Germinal center (tissue), 1 donor: ENCODE results near the gene MAD1L1.

Source experiments
- DNase-seq: peaks from one replicate; pipeline ENCODE4 v3.0.0; 2012; ENCODE audit warnings: mixed read lengths, low spot score

The MAD1L1 gene

GRCh38 chr7:2218444-2218785 is 14.3 kb downstream of the MAD1L1 start:
- no peak for DNase-seq

GRCh38 chr7:2217716-2218443 is 14.9 kb downstream of the MAD1L1 start:
- no peak for DNase-seq

GRCh38 chr7:2217206-2217605 is 15.5 kb downstream of the MAD1L1 start:
- DNase-seq = no peak

GRCh38 chr7:2215851-2216250 is 16.9 kb downstream of the MAD1L1 start:
- DNase-seq = no peak

GRCh38 chr7:2214636-2215035 is 18.1 kb downstream of the MAD1L1 start:
- no peak for DNase-seq

- no peak for DNase-seq
Measured at GRCh38 chr7:2213551-2214215, 19.1 kb downstream of the MAD1L1 start.

DNA sequence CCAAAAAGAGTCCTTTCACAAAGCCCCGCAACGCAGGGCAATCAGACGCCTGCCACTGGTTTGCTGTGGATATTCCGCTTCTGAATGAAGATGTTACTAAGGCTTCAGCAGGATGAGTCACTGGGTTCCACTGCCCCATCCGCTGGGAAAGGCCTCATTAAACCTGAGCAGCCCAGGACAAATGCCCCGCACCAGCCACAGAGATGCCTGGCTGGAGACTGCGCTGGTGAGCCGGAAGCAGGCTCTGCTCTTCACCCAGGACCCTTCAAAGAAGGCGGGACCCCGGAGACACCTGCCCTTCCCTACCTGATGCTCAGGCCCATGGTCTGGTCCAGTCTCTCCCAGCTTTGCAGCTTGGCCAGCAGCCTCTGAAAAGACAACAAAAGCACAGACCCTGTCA is 19.8 kb downstream of the MAD1L1 start:
- no peak for DNase-seq

GRCh38 chr7:2211926-2212325 is 20.8 kb downstream of the MAD1L1 start:
- no peak for DNase-seq

DNA sequence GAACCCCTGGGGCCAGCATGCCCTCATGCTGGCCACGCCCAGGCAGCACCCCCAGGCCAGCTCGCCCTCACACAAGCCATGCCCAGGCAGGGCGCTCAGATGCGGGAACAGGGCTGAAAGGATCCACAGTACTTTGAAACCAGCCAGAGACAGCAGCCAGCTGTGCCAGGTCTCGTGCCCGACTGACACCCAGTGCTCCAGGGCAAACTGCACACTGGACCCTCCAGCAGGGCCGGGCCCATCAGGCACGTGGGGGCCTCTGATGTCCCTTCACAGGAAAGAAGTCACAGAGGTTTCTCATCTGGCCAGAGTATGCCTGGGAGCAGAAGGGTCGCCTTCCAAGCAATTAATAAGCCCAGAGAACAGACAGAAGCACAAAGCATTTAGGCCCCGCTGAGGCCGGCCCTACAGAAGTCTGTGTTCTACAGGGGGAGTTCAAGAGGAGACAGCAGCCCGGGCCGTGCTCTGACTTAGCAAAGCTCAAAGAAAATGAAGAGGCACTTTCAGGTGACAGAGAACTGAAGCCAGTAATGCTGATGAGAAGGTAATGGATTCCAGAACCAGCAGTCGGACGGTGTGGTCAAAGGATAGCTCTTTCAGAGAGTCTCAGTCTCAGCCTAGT is 21.4 kb downstream of the MAD1L1 start:
- DNase-seq = no peak

GRCh38 chr7:2210551-2211258 is 22.0 kb downstream of the MAD1L1 start:
- no peak for DNase-seq

GRCh38 chr7:2209961-2210323 is 22.8 kb downstream of the MAD1L1 start:
- DNase-seq = no peak

DNA sequence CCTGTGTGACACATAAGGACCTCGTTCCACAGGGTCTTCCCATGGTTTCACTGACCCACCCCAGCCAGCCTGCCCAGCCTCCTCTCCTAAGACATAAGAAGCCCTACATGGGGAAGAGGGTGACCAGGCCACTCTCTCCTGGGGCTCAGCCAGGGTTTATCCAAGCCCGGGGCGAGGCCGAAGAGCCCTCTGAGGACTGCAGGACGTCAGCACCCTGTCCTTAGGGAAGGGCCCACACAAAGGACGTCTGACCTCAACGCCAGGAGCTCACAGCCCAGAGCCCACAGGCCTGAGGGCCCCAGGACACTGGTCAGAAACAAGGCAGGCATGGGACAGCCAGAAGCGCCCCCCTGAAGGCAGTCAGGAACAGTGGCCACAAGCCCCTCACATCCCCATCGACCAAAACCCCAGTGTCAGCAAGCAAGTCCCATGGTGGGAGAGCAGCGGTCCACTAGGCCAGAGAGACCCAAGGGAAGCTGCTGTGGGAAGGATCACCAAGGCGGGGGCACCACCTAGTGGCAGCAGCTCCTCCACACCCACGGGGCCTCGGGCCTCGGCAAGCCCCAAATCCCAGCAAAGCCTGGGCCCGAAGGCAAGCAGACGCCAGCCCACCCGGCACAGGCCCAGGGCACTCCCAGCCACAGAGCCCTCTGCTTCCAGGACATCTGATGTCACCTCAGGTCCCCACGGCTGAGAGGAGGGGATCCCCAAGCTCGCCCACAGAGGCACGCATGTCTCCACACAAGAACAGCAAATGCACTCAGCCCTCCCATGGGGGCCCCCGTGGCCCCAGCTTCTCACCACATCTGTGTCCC is 23.4 kb downstream of the MAD1L1 start:
- peak; percentile 79 for DNase-seq

GRCh38 chr7:2208712-2209111 is 24.0 kb downstream of the MAD1L1 start:
- no peak for DNase-seq

- no peak for DNase-seq
Measured at GRCh38 chr7:2205036-2205780, 27.5 kb downstream of the MAD1L1 start.

DNA sequence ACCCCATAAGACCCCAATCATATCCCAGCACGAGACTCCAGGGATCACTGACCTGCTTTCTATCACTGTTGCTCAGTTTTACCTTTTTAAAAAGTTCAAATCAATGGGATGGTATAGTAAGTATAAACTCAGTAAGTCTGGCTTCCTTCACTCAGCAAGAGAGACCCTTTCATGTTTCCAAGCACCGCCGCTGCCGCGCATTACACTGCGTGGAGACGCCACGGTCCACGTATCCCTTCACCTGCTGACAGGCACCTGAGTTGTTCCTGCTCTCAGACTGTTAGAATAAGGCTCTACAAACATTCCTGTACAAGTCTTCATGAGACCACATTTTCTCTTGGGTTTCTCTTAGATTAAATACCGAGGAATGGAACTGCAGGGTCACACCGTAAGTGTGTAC is 28.3 kb downstream of the MAD1L1 start:
- DNase-seq = no peak

DNA sequence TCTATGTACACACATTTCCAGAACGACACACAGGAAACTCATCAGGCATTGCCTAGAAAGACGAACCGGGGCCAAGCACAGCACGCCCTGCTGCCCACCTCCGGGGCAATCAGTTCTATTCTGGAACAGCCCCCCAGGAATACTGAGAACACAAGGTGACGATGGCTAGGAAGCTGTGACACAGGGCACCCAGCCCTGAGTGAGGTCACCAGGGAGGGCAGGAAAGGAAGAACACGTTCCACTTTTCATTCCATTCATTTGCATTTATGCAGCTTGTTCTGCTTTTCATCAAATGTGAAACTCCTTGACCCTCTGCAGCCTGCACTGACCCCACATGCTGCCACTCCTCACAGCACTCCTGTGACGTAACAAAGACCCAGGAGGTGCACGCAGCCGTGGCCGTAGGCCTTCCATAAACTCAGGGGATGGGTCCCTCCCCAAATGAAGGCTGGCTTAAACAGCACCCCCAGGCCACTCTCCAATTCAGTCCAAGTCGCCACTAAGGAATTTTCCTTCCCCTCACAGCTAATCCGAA is 28.9 kb downstream of the MAD1L1 start:
- peak; percentile 63 for DNase-seq

DNA sequence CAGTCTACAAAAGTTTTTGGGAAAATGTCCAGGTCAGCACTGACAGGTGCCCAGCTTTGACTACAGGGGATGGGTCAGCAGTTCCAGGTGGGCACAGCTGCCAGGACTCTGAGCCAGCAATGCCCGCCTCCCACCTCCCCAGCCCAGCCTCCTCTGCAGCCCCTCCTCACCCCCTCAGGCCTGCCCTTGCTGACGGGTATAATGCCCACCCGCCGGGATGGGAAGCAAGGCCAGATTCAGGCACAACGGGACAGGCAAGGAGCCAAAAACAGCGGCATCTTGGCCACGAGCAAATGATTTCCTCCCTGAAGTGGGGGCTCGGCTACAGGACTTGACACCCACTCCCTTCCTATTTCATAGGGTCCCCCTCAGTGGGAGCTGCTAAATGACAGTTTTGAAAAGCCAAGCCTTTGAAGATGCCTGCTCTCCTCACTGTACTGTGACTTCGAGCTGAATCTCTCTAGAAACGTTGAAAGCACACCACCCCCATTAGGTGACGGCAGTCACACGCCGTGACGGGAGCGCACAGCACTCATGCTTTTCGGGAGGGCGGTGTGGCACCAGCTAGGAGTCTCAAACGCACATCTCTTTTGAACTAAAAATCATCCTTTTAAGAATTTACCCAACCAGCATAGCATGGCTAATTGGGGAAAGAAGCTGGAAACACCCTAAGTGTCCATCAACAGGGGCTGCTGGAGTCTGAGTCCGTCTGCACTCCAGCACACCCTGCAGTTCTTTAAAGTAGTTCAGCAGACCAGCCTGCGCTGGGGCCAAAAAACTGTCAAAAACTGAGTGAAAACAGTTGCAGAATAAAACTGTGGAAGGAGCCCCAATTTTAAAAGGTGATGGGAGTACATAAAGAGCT is 29.6 kb downstream of the MAD1L1 start:
- no peak for DNase-seq

- no peak for DNase-seq
Measured at GRCh38 chr7:2202361-2202761, 30.4 kb downstream of the MAD1L1 start.

- no peak for DNase-seq
Measured at GRCh38 chr7:2201686-2202360, 30.9 kb downstream of the MAD1L1 start.

- DNase-seq = no peak
Measured at GRCh38 chr7:2201128-2201527, 31.6 kb downstream of the MAD1L1 start.
